NCI-H524 (cell line): ENCODE measurements around the gene ABCG4.
"Not testable (repeated sequence)": the region's sequence is repeated elsewhere in the genome, so short reads cannot be mapped to it uniquely, and the experiment has no call there.

Experiments used
- DNase-seq, 2 experiments: peaks; one replicate each; lab custom pipeline; 2025; lab: John Stamatoyannopoulos, UW

ABCG4 gene

GRCh38 chr11:119184399-119184798, 35.5 kb downstream of the ABCG4 start:
- DNase-seq: not testable (repeated sequence)

DNA sequence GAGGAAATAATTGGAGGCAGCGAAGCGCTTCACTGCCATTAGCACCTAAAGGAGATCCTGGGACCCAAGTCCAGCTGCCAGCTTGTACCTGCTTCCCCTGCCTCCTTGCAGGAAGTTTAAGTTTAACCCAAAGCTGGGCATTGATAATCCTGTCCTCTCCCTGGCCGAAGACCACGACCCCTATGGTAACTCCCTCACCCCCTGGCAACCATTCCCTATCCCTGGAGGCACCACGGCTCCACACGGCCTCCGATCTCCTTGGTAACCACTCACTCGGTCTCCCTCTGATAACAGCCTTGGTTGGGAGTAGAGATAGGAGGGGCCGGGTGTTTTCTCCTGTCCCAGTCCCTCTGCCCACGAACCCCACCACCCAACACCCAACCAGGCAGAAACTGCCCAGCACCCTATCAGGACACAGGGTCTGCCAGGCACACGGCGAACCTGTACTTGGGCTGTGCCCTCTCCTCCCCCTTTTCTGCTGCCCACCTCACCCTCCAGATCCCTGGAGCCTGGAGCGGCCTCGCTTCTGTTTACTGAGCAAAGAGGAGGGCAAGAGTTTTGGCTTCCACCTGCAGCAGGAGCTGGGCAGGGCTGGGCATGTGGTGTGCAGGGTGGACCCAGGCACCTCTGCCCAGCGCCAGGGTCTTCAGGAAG, 37.3 kb downstream of the ABCG4 start:
- no peak for DNase-seq

GRCh38 chr11:119187123-119187892, 38.5 kb downstream of the ABCG4 start:
- no peak for DNase-seq

- no peak for DNase-seq
These were observed 39.2 kb downstream of the ABCG4 start for GRCh38 chr11:119188067-119188466.

DNA sequence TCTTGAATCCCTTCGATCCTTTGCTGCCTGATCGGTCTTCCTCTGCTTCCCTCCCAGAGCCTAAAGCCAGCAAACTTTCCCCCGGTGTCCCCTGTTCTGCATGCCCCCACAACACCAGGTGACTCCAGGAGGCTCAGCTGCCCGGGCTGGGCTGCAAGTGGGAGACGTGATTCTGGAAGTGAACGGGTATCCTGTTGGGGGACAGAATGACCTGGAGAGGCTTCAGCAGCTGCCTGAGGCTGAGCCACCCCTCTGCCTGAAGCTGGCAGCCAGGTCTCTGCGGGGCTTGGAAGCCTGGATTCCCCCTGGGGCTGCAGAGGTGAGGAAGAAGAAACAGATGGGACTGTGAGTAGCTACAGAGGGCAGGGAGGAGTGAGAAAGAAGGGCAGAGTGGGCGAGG, 40.0 kb downstream of the ABCG4 start:
- no peak for DNase-seq

- no peak for DNase-seq
These were observed 40.5 kb downstream of the ABCG4 start for GRCh38 chr11:119189393-119189792.

- DNase-seq: no peak
These were observed 41.7 kb downstream of the ABCG4 start for GRCh38 chr11:119190531-119190930.

- DNase-seq: not testable (repeated sequence)
These were observed 42.4 kb downstream of the ABCG4 start for GRCh38 chr11:119191265-119191664.

DNA sequence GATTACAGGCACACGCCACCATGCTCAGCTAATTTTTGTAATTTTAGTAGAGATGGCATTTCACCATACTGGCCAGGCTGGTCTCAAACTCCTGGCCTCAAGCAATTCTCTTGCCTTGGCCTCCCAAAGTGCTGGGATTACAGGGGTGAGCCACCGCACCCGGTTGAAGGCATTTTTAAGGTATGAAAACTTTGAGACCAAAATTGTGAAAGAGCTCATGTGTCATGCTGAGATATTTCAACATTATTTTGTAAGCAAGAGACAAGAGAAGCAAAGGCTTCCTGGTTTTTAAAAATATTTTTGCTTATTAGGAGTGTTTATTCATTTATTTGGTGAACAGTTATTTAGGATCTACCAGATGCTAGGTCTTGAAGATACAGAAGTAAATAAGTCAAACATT, 43.3 kb downstream of the ABCG4 start:
- no peak for DNase-seq

- no peak for DNase-seq
These were observed 44.1 kb downstream of the ABCG4 start for GRCh38 chr11:119193001-119193400.

- no peak for DNase-seq
These were observed 44.8 kb downstream of the ABCG4 start for GRCh38 chr11:119193626-119194025.

DNA sequence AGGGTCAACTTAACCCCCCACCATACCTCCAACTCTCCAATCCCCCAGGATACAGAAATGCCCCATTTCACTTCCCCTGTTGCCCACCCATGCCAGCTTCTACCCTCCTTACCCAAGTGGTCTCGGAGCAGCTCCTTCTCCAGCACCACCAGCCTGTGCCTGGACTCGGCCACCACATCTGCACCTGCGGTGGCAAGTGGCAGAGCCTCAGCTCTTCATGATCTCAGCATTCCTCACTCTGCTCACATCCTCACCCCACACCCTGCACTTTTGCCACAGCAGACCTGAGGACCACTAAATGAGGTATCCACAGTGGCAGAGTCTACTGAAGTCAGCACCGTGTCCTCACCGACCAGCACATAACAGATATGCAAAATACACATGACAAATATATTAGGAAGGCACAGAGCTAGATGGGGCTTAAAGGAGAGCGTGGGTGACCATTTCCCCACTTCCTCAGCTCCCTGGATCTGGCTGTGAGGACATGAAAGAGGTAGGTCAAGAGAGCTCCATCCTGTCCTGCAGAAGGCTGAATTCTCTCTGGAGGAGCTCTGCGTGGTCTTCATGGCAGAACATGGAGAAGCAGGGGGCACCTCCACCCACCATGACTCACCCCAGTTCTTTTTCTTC, 46.1 kb downstream of the ABCG4 start:
- DNase-seq: no peak

- no peak for DNase-seq
These were observed 46.8 kb downstream of the ABCG4 start for GRCh38 chr11:119195680-119196079.

DNA sequence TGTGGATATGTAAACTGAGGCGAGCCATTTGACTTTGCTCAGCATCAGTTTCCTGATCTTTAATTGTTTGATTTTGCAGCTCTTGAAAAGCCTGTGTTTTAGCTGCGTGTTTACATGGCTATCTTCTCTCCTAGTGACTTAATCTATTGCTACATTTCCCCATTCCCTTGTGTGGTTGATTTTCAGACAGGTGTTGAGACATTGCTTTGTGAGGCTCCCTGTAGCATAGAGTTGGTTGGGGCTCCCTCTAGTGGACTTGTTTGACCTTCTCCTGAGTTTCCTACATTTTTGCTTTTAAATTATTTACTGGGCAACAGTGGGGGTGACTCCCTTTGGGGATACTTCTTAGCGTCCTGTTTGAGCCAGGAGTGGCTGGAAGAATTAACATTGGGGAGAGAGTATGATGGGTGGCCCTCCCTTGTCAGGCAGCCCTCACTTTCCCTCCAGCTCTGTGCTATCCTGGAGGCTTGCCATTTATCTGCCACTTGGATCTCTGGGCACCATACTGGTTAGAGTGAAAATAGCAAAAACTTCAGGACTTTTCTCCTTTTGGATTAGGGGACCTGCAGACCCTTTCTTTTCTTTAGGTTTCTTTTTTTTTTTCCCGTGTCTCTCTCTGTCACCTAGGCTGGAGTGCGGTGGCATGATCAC, 48.1 kb downstream of the ABCG4 start:
- peak; percentile 68 to 79 for DNase-seq

- DNase-seq: no peak
These were observed 50.1 kb downstream of the ABCG4 start for GRCh38 chr11:119198925-119199324.

GRCh38 chr11:119201236-119201635, 52.4 kb downstream of the ABCG4 start:
- not testable (repeated sequence) for DNase-seq

DNA sequence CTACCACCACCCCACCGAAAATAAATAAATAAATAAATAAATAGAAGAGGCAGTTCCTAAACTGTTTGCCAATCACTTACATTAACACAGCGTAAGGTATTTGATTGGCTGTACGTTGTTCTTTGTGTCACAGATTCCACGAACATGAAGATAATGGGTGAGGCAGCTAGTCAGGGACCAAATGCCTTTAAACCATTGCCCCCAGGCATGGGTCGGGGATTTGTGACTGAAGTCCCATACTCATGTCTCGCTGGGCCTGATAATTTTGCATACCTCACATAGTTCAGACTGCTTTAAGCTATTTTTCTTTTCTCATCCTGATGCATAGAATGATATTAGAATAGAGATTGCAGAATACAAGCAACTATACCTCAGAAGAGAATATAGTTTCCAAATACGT, 53.7 kb downstream of the ABCG4 start:
- DNase-seq: no peak

GRCh38 chr11:119204066-119204465, 55.2 kb downstream of the ABCG4 start:
- DNase-seq: no peak

- no peak for DNase-seq
These were observed 56.2 kb downstream of the ABCG4 start for GRCh38 chr11:119205080-119205479.

GRCh38 chr11:119205574-119206510, 57.0 kb downstream of the ABCG4 start, which contains the start of gene CBL:
TSS of gene CBL (plus strand) at chr11:119206339. CDS start at chr11:119206418, 79 bp downstream.
- peak; percentile 82 to 87 for DNase-seq
